Rectal smooth muscle tissue (tissue), 1 donor: ENCODE results near the gene CPXM1.
"Not testable (repeated sequence)": the region's sequence is repeated elsewhere in the genome, so short reads cannot be mapped to it uniquely, and the experiment has no call there.

ENCODE experiments used
- H3K27ac ChIP-seq: one replicate; pipeline ENCODE4 v1.7.0; 2013; ENCODE audit warnings: low read depth, low read length, inconsistent platforms
- H3K27me3 ChIP-seq: one replicate; pipeline ENCODE4 v1.7.0; 2013; ENCODE audit warnings: low read length; ENCODE audit not compliant: control insufficient read depth, insufficient read depth
- H3K36me3 ChIP-seq: one replicate; pipeline ENCODE4 v1.7.0; 2013; ENCODE audit warnings: low read length; ENCODE audit not compliant: control insufficient read depth, insufficient read depth
- H3K4me1 ChIP-seq: one replicate; pipeline ENCODE4 v1.7.0; 2013; ENCODE audit warnings: low read length; ENCODE audit not compliant: control insufficient read depth, insufficient read depth
- H3K4me3 ChIP-seq: one replicate; pipeline ENCODE4 v1.7.0; 2013; ENCODE audit warnings: low read length
- H3K9ac ChIP-seq: one replicate; pipeline ENCODE4 v1.7.0; 2013; ENCODE audit warnings: low read length

CPXM1 gene

GRCh38 chr20:2817891-2818595 is 17.6 kb upstream of the CPXM1 start:
- Histone ChIP-seq H3K9ac (no peak overlapping the region), H3K27me3 (peaks cover 14% of the 10 kb centered on the region), H3K4me3 (no peak overlapping the region), H3K36me3 (no peaks in the 10 kb centered on the region), H3K4me1 (no peaks in the 10 kb centered on the region), H3K27ac (no peak overlapping the region)

GRCh38 chr20:2817341-2817726 is 16.9 kb upstream of the CPXM1 start:
- Histone ChIP-seq H3K27me3 (peaks cover 14% of the 10 kb centered on the region), H3K36me3 (no peaks in the 10 kb centered on the region), H3K4me3 (no peak overlapping the region), H3K4me1 (no peaks in the 10 kb centered on the region), H3K9ac (no peak overlapping the region), H3K27ac (no peak overlapping the region)

GRCh38 chr20:2816583-2817340 is 16.3 kb upstream of the CPXM1 start:
- peaks cover 14% of the 10 kb centered on the region for H3K27me3 ChIP-seq
- no peak overlapping the region for H3K9ac ChIP-seq
- H3K4me3 ChIP-seq: no peak overlapping the region
- H3K27ac ChIP-seq: no peak overlapping the region
- no peaks in the 10 kb centered on the region for H3K4me1 ChIP-seq
- no peaks in the 10 kb centered on the region for H3K36me3 ChIP-seq

GRCh38 chr20:2816030-2816582 is 15.7 kb upstream of the CPXM1 start, which contains the start of gene TMEM239:
Gene TMEM239, plus strand, starts transcription at chr20:2816364. Its CDS starts 191 bp downstream, at chr20:2816555.
- no peak within 1 kb of the TSS for H3K9ac ChIP-seq
- H3K4me1 ChIP-seq: no peaks in the 10 kb centered on the region
- H3K27me3 ChIP-seq: peaks cover 11% of the 10 kb centered on the region
- H3K27ac ChIP-seq: no peak within 1 kb of the TSS
- no peak within 1 kb of the TSS for H3K4me3 ChIP-seq
- no peaks in the 10 kb centered on the region for H3K36me3 ChIP-seq

GRCh38 chr20:2815242-2815900 is 14.9 kb upstream of the CPXM1 start:
- Histone ChIP-seq H3K27ac (no peak overlapping the region), H3K9ac (no peak overlapping the region), H3K27me3 (peaks cover 5% of the 10 kb centered on the region), H3K4me3 (no peak overlapping the region), H3K4me1 (no peaks in the 10 kb centered on the region), H3K36me3 (no peaks in the 10 kb centered on the region)

- peaks cover 3% of the 10 kb centered on the region for H3K27me3 ChIP-seq
- no peak within 1 kb of the TSS for H3K27ac ChIP-seq
- H3K36me3 ChIP-seq: no peaks in the 10 kb centered on the region
- H3K4me3 ChIP-seq: no peak within 1 kb of the TSS
- no peaks in the 10 kb centered on the region for H3K4me1 ChIP-seq
- H3K9ac ChIP-seq: no peak within 1 kb of the TSS
Observed at GRCh38 chr20:2814587-2815051, 14.2 kb upstream of the CPXM1 start, which contains the start of gene C20orf141. Gene C20orf141, plus strand, starts transcription at chr20:2814987. Its CDS starts 198 bp downstream, at chr20:2815185.

- Histone ChIP-seq H3K36me3 (no peaks in the 10 kb centered on the region), H3K4me1 (no peaks in the 10 kb centered on the region), H3K27ac (no peak overlapping the region), H3K4me3 (no peak overlapping the region), H3K27me3 (peaks cover 3% of the 10 kb centered on the region), H3K9ac (no peak overlapping the region)
Observed at GRCh38 chr20:2814076-2814475, 13.6 kb upstream of the CPXM1 start.

GRCh38 chr20:2812189-2812588 is 11.8 kb upstream of the CPXM1 start:
- Histone ChIP-seq H3K9ac (no peak overlapping the region), H3K27me3 (no peaks in the 10 kb centered on the region), H3K27ac (no peak overlapping the region), H3K36me3 (no peaks in the 10 kb centered on the region), H3K4me3 (no peak overlapping the region), H3K4me1 (no peaks in the 10 kb centered on the region)

- Histone ChIP-seq H3K9ac (no peak overlapping the region), H3K36me3 (no peaks in the 10 kb centered on the region), H3K4me1 (no peaks in the 10 kb centered on the region), H3K4me3 (no peak overlapping the region), H3K27me3 (no peaks in the 10 kb centered on the region), H3K27ac (no peak overlapping the region)
Observed at GRCh38 chr20:2809690-2810089, 9.3 kb upstream of the CPXM1 start.

GRCh38 chr20:2807929-2808328 is 7.5 kb upstream of the CPXM1 start:
- H3K9ac ChIP-seq, H3K4me1 ChIP-seq, H3K27me3 ChIP-seq, H3K4me3 ChIP-seq, H3K27ac ChIP-seq, H3K36me3 ChIP-seq: not testable (repeated sequence)

- H3K4me1 ChIP-seq: no peaks in the 10 kb centered on the region
- no peak overlapping the region for H3K4me3 ChIP-seq
- no peak overlapping the region for H3K27ac ChIP-seq
- no peaks in the 10 kb centered on the region for H3K36me3 ChIP-seq
- no peak overlapping the region for H3K9ac ChIP-seq
- no peaks in the 10 kb centered on the region for H3K27me3 ChIP-seq
Observed at GRCh38 chr20:2807019-2807418, 6.6 kb upstream of the CPXM1 start.

- Histone ChIP-seq H3K4me3 (no peak overlapping the region), H3K36me3 (no peaks in the 10 kb centered on the region), H3K27me3 (peaks cover 3% of the 10 kb centered on the region)
Observed at GRCh38 chr20:2806351-2806701, 5.9 kb upstream of the CPXM1 start.

More at GRCh38 chr20:2806351-2806701, 5.9 kb upstream of the CPXM1 start:
- no peak overlapping the region for H3K27ac ChIP-seq
- no peak overlapping the region for H3K9ac ChIP-seq
- no peaks in the 10 kb centered on the region for H3K4me1 ChIP-seq
